ENCODE data around the gene KPRP.

The KPRP gene

DNA sequence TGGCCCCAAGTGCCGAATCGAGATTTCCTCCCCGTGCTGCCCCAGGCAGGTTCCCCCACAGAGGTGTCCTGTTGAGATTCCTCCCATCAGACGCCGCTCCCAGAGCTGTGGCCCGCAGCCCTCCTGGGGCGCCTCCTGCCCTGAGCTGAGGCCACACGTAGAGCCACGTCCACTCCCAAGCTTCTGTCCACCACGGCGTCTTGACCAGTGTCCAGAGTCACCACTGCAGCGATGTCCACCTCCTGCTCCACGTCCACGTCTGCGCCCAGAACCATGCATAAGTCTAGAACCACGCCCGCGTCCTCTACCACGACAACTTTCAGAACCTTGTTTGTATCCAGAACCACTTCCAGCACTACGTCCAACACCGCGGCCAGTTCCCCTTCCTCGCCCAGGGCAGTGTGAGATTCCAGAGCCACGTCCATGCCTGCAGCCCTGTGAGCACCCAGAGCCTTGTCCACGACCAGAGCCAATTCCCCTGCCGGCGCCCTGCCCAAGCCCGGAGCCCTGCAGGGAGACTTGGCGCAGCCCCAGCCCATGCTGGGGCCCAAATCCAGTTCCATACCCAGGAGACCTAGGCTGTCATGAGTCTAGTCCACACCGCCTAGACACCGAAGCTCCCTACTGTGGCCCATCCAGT is 2.8 kb downstream of the KPRP start:
- no peak for DNase-seq
- peaks cover 6% of the 10 kb centered on the region for H3K36me3 Mint-ChIP-seq (ENCODE audit: low read depth)
- TF ChIP-seq, protein P1, sequence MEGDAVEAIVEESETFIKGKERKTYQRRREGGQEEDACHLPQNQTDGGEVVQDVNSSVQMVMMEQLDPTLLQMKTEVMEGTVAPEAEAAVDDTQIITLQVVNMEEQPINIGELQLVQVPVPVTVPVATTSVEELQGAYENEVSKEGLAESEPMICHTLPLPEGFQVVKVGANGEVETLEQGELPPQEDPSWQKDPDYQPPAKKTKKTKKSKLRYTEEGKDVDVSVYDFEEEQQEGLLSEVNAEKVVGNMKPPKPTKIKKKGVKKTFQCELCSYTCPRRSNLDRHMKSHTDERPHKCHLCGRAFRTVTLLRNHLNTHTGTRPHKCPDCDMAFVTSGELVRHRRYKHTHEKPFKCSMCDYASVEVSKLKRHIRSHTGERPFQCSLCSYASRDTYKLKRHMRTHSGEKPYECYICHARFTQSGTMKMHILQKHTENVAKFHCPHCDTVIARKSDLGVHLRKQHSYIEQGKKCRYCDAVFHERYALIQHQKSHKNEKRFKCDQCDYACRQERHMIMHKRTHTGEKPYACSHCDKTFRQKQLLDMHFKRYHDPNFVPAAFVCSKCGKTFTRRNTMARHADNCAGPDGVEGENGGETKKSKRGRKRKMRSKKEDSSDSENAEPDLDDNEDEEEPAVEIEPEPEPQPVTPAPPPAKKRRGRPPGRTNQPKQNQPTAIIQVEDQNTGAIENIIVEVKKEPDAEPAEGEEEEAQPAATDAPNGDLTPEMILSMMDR (IDR thresholded peaks at IDR 0.05) = no peak
- no peak overlapping the region for H3K27ac Mint-ChIP-seq
- no peaks in the 10 kb centered on the region for H3K4me1 Mint-ChIP-seq
- peaks cover 95% of the 10 kb centered on the region for H3K9me3 Mint-ChIP-seq
- H3K4me3 Mint-ChIP-seq = no peak overlapping the region
- H3K27me3 Mint-ChIP-seq (ENCODE audit: low read depth, poor library complexity) = peaks cover 3% of the 10 kb centered on the region

DNA sequence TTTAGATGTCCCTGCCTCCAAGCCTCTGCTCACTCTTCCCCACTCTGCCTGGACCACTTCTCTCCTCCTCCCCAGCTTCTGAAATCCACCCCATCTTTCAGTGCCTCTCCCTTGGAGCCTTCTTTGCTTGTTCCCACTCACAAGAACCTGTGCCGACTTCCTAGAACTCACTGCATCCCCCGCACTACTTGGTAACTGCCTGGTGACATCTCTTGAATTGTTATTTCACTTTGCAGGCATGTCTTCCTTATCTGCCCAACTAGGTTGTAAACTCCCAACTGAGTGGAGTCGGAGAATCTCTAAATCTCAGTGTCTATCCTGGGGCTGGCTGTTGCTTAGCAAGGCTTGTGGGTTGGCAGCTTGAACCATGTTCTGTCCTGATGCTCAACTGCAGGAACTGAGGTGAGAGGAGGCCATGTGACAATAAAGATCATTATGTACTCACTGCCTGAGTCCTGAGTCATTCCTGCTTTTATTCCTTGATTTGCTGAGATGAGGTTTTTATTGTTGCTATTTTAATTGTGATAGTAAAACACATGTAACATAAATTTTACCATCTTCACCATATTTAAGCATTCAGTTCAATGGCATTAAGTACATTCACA is 3.9 kb downstream of the KPRP start:
- Mint-ChIP-seq H3K9me3 (peaks cover 95% of the 10 kb centered on the region), H3K27ac (no peak overlapping the region), H3K4me3 (no peak overlapping the region), H3K4me1 (no peaks in the 10 kb centered on the region), H3K36me3 (ENCODE audit: low read depth) (peaks cover 6% of the 10 kb centered on the region), H3K27me3 (ENCODE audit: low read depth, poor library complexity) (no peaks in the 10 kb centered on the region)
- DNase-seq = no peak
- TF ChIP-seq, protein P1 (IDR thresholded peaks at IDR 0.05) = no peak

DNA sequence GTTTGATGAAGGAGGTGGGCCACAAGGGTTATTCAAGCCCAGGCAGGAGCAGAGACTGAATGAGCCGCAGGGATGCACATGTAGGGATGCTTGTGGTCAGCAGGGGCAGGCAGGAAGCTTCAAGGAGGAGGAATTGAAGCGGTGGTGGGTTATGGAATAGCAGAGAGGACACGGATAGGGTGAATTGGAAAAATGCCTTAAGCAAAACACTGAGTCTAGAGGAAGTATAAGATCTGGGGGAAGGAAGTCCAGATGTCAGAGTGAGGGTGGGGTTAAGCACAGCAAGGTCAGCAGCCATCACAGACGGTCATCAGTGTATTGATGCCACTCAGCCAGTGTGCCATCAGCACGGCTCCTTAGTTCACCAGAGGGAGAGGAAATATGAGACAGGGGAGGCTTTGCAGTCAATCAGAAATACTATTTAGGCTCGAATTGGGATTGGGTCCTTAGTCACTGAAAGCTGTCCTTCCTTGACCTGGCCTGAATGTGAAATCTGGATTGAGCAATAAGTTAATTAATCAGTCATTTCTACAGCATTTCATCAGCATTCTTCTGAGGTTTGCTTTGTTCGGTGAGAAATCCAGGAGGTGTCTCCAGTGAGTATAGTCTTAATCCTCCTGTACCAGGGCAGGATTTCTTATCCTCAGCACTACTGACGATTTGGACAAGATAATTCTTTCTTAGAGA is 11.2 kb downstream of the KPRP start:
- Mint-ChIP-seq H3K9me3 (peaks cover 86% of the 10 kb centered on the region), H3K36me3 (ENCODE audit: low read depth) (no peaks in the 10 kb centered on the region), H3K27ac (no peak overlapping the region), H3K4me1 (no peaks in the 10 kb centered on the region), H3K27me3 (ENCODE audit: low read depth, poor library complexity) (peaks cover 3% of the 10 kb centered on the region), H3K4me3 (no peak overlapping the region)
- no peak for DNase-seq
- TF ChIP-seq, protein P1 (IDR thresholded peaks at IDR 0.05) = no peak

DNA sequence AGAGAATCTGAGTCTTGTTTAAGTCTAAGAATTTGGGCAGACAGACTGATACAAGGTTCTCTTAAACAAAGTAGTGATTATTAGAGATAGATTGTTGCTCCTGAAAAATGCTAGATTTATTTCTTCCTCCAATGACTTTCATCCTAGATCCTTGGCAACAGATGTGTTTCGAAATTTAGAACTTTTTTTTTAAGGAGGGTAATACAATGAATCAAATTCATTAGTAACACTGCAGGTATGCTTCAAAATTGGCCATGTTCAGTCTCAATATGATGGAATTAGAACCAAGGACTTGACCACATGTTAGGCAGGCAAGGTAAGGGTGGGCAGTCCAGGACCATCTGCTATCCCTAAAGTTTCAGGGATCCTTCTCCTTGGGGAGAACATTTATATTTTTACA is 12.6 kb downstream of the KPRP start:
- no peak overlapping the region for H3K27ac Mint-ChIP-seq
- peaks cover 3% of the 10 kb centered on the region for H3K27me3 Mint-ChIP-seq (ENCODE audit: low read depth, poor library complexity)

DNA sequence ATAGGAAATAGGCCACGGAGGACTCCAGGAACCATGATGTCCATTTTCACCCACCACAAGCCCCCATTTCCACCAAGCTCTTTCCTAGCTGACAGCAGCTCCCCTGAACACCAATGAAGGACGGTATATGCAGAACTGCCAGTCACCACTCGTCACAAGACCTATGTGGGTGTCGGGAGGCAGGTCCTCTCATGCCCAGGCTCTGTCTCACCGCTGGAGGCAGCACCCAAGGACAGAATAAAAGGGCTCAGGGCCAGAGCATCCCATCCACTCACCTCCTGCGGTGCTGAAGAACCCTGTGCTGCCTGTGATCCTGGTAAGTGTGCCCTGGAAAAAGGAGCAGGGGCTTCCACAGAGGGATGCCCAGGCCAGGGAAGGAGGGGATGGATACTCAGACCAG is 17.1 kb downstream of the KPRP start, which contains the start of gene LCE1F:
LCE1F (plus strand) TSS at position 266 of the 400 bp plus-strand sequence. CDS start 1,232 bp downstream, outside the sequence.
- DNase-seq = no peak
- H3K27ac Mint-ChIP-seq = no peak within 1 kb of the TSS
- H3K27me3 Mint-ChIP-seq (ENCODE audit: low read depth, poor library complexity) = peaks cover 7% of the 10 kb centered on the region
- peaks cover 84% of the 10 kb centered on the region for H3K9me3 Mint-ChIP-seq
- no peak within 1 kb of the TSS for H3K4me3 Mint-ChIP-seq
- TF ChIP-seq, protein P1 (IDR thresholded peaks at IDR 0.05) = no peak
- H3K4me1 Mint-ChIP-seq = no peaks in the 10 kb centered on the region
- H3K36me3 Mint-ChIP-seq (ENCODE audit: low read depth) = no peaks in the 10 kb centered on the region

More for the DNA sequence above, 12.6 kb downstream of the KPRP start:
- Mint-ChIP-seq H3K4me1 (no peaks in the 10 kb centered on the region), H3K4me3 (no peak overlapping the region), H3K36me3 (ENCODE audit: low read depth) (no peaks in the 10 kb centered on the region), H3K9me3 (peaks cover 88% of the 10 kb centered on the region)
- no peak for DNase-seq
- TF ChIP-seq, protein P1 (IDR thresholded peaks at IDR 0.05) = no peak

Measured in nephron progenitor cell (in vitro differentiated cells).